A673 (cell line): ENCODE data around the gene TNS1.

ENCODE experiments used
- EZH2 ChIP-seq: fragments of 200-600 bp; sonication (generic); IDR thresholded peaks from 2 replicates; pipeline ENCODE4 v1.6.1; 2017; ENCODE audit warnings: borderline replicate concordance, low read depth, mild to moderate bottlenecking, mixed read lengths, antibody characterized with exemption, low read length; ENCODE audit not compliant: poor library complexity, severe bottlenecking
- TF ChIP-seq, protein P1 (sequence below): fragments of 300-800, 200-600 bp; sonication (generic); conservative IDR thresholded peaks from 2 replicates; pipeline ENCODE4 v1.5.1; 2017; ENCODE audit warnings: low read depth, mild to moderate bottlenecking, antibody characterized with exemption, low read length, moderate library complexity, mixed read lengths

DNA sequence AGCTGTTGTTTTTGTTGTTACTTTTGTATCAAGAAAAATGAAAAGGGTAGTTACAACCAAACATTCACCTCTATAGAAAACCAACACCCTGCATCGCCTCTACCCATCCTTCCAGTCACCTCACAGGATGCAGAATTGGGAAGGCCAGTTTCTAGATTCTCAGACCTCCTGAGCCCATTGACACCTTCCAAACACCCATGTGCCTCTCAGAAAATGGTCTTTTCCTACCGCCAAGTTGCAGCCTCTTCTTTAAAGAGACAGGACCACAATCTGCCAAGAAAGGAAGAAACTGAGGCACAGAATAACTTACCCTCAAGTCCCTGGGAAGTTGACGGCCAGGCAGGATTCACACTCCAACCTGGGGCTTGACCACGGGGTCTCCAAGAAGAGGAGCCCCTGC, 101.4 kb downstream of the TNS1 start:
- TF ChIP-seq EZH2 = no peak
- TF ChIP-seq, protein P1, sequence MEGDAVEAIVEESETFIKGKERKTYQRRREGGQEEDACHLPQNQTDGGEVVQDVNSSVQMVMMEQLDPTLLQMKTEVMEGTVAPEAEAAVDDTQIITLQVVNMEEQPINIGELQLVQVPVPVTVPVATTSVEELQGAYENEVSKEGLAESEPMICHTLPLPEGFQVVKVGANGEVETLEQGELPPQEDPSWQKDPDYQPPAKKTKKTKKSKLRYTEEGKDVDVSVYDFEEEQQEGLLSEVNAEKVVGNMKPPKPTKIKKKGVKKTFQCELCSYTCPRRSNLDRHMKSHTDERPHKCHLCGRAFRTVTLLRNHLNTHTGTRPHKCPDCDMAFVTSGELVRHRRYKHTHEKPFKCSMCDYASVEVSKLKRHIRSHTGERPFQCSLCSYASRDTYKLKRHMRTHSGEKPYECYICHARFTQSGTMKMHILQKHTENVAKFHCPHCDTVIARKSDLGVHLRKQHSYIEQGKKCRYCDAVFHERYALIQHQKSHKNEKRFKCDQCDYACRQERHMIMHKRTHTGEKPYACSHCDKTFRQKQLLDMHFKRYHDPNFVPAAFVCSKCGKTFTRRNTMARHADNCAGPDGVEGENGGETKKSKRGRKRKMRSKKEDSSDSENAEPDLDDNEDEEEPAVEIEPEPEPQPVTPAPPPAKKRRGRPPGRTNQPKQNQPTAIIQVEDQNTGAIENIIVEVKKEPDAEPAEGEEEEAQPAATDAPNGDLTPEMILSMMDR = no peak
